GM23338 (cell line): Measurements from ENCODE around the gene RAN. TPM values are rescaled to one million over a fixed set of nuclear protein-coding genes. Genes with fewer than 3 reads are reported as not detected.

Experiments
- ATAC-seq: fragments of 200-7000 bp; cut with Tn5 transposase; 3 replicates; pipeline ENCODE4 v1.9.1; 2020
- DNase-seq: peaks from one replicate; pipeline ENCODE4 v3.0.0-alpha.2; 2015; ENCODE audit warnings: low spot score
- H2AFZ ChIP-seq: fragments of 200-600 bp; sonication (generic); 2 replicates; pipeline ENCODE4 v1.8.0; 2016; ENCODE audit warnings: antibody characterized with exemption, mild to moderate bottlenecking, moderate library complexity
- H3F3A ChIP-seq: fragments of 200-600 bp; sonication (generic); replicated peaks from 2 replicates; pipeline ENCODE4 v1.8.0; 2017; ENCODE audit warnings: antibody characterized with exemption, mixed run types, low read depth
- H3K27ac ChIP-seq: fragments of 200-600 bp; sonication (generic); 2 replicates; pipeline ENCODE4 v1.6.1; 2016; ENCODE audit warnings: low read depth
- H3K27me3 ChIP-seq: fragments of 200-600 bp; sonication (generic); 2 replicates; pipeline ENCODE4 v1.8.0; 2016; ENCODE audit warnings: mild to moderate bottlenecking, mixed run types, moderate library complexity; ENCODE audit not compliant: insufficient read depth
- H3K36me3 ChIP-seq: fragments of 200-600 bp; sonication (generic); 2 replicates; pipeline ENCODE4 v1.8.0; 2016; ENCODE audit warnings: mild to moderate bottlenecking; ENCODE audit not compliant: insufficient read depth
- H3K4me1 ChIP-seq: fragments of 200-600 bp; sonication (generic); 2 replicates; pipeline ENCODE4 v1.8.0; 2016; ENCODE audit warnings: mild to moderate bottlenecking, moderate library complexity; ENCODE audit not compliant: insufficient read depth
- H3K4me2 ChIP-seq: fragments of 200-600 bp; sonication (generic); 2 replicates; pipeline ENCODE4 v1.7.1; 2017; ENCODE audit warnings: mixed run types
- H3K4me3 ChIP-seq: fragments of 200-600 bp; sonication (generic); 2 replicates; pipeline ENCODE4 v1.6.1; 2016; ENCODE audit warnings: mixed run types
- H3K79me2 ChIP-seq: fragments of 200-600 bp; sonication (generic); replicated peaks from 2 replicates; pipeline ENCODE4 v1.8.0; 2017; ENCODE audit warnings: mild to moderate bottlenecking; ENCODE audit not compliant: insufficient read depth
- H3K9me2 ChIP-seq: fragments of 200-600 bp; sonication (generic); 2 replicates; pipeline ENCODE4 v1.8.0; 2017; ENCODE audit not compliant: insufficient read depth
- H4K20me1 ChIP-seq: fragments of 200-600 bp; sonication (generic); replicated peaks from 2 replicates; pipeline ENCODE4 v1.8.0; 2017; ENCODE audit warnings: mild to moderate bottlenecking; ENCODE audit not compliant: insufficient read depth
- H3K27ac Mint-ChIP-seq: 2 replicates; pipeline ENCODE4 v1.8.0; 2020; ENCODE audit warnings: inconsistent platforms, mild to moderate bottlenecking, moderate library complexity, mixed read lengths
- H3K27me3 Mint-ChIP-seq: 3 replicates; pipeline ENCODE4 v1.8.0; 2022; ENCODE audit warnings: low read depth, mild to moderate bottlenecking, moderate library complexity, mixed read lengths, inconsistent platforms; ENCODE audit not compliant: insufficient read depth, poor library complexity
- H3K36me3 Mint-ChIP-seq: 3 replicates; pipeline ENCODE4 v1.8.0; 2021; ENCODE audit warnings: low read depth, mild to moderate bottlenecking, inconsistent platforms, moderate library complexity, mixed read lengths
- H3K4me1 Mint-ChIP-seq: 3 replicates; pipeline ENCODE4 v1.8.0; 2020; ENCODE audit warnings: mild to moderate bottlenecking, inconsistent platforms, mixed read lengths
- H3K4me3 Mint-ChIP-seq: 3 replicates; pipeline ENCODE4 v1.8.0; 2021; ENCODE audit warnings: moderate library complexity, mild to moderate bottlenecking, inconsistent platforms, mixed read lengths
- H3K9me3 Mint-ChIP-seq: 3 replicates; pipeline ENCODE4 v1.8.0; 2020; ENCODE audit warnings: moderate library complexity, mild to moderate bottlenecking, inconsistent platforms, mixed read lengths
- CREB1 ChIP-seq: fragments of 250-450 bp; sonication (Bioruptor Pico); IDR thresholded peaks from 2 replicates; pipeline ENCODE4 v1.5.0; 2020; ENCODE audit warnings: low read depth, mild to moderate bottlenecking, moderate library complexity
- EZH2 ChIP-seq: fragments of 200-600 bp; sonication (generic); IDR thresholded peaks from one replicate; pipeline ENCODE4 v1.8.0; 2017; ENCODE audit warnings: antibody characterized with exemption, mild to moderate bottlenecking, low read depth; ENCODE audit not compliant: unreplicated experiment
- EZH2phosphoT487 ChIP-seq: fragments of 200-600 bp; sonication (generic); IDR thresholded peaks from one replicate; pipeline ENCODE4 v1.8.1; 2018; ENCODE audit warnings: antibody characterized with exemption; ENCODE audit not compliant: unreplicated experiment
- JUNB ChIP-seq: IDR thresholded peaks from one replicate; pipeline ENCODE4 v1.6.1; 2016; ENCODE audit warnings: antibody characterized with exemption; ENCODE audit not compliant: unreplicated experiment
- NANOG ChIP-seq: IDR thresholded peaks from 2 replicates; pipeline ENCODE4 v1.6.1; 2016; ENCODE audit warnings: antibody characterized with exemption, borderline replicate concordance
- POLR2AphosphoS5 ChIP-seq: IDR thresholded peaks from 2 replicates; pipeline ENCODE4 v1.6.1; 2016; ENCODE audit warnings: antibody characterized with exemption, low read depth
- STAT1 ChIP-seq: IDR thresholded peaks from one replicate; pipeline ENCODE4 v1.6.1; 2016; ENCODE audit warnings: antibody characterized with exemption; ENCODE audit not compliant: unreplicated experiment
- ZNF114 ChIP-seq: fragments of 250-450 bp; sonication (Bioruptor Pico); IDR thresholded peaks from 2 replicates; pipeline ENCODE4 v1.5.0; 2020; ENCODE audit warnings: mild to moderate bottlenecking, moderate library complexity
- ZNF331 ChIP-seq: fragments of 250-450 bp; sonication (Bioruptor Pico); IDR thresholded peaks from 2 replicates; pipeline ENCODE4 v1.5.0; 2020; ENCODE audit warnings: low read depth, mild to moderate bottlenecking, moderate library complexity
- polyA plus RNA-seq: library from polyadenylated mRNA; unstranded; fragments of >200 nt; fragmentation: Nextera tagmentation; extraction: Ambion mirVana; gene quantifications from 2 replicates; pipeline ENCODE4 v1.2.1, GENCODE V29; 2016
- total RNA-seq: library from RNA; depleted of rRNA; stranded (reverse); fragments of >200 nt; shearing (Covaris generic); gene quantifications from 2 replicates; pipeline ENCODE4 v1.2.3, GENCODE V29; 2014
- TF ChIP-seq, protein P1 (sequence below): IDR thresholded peaks from 2 replicates; pipeline ENCODE4 v1.6.1; 2016; ENCODE audit warnings: antibody characterized with exemption
- TF ChIP-seq, protein P2 (sequence below), 2 experiments: fragments of 200-600 bp in 1 of 2; sonication (generic) in 1 of 2; conservative IDR thresholded peaks; 2 replicates each; pipeline versions ENCODE4 v1.5.1 to v1.6.1; 2016 to 2017; ENCODE audit warnings: antibody characterized with exemption in 2 of 2, low read depth in 2 of 2, mild to moderate bottlenecking in 2 of 2, moderate library complexity in 1 of 2
- TF ChIP-seq, protein P3 (sequence below): IDR thresholded peaks from one replicate; pipeline ENCODE4 v1.6.1; 2018; ENCODE audit warnings: antibody characterized with exemption; ENCODE audit not compliant: unreplicated experiment
- TF ChIP-seq, protein P4 (sequence below): fragments of 250-450 bp; sonication (Bioruptor Pico); IDR thresholded peaks from 2 replicates; pipeline ENCODE4 v1.5.0; 2020; ENCODE audit warnings: mild to moderate bottlenecking, moderate library complexity

Gene RAN
- total and polyA plus RNA-seq, 2 experiments from 2014 or later = 976 to 2,289 TPM

DNA sequence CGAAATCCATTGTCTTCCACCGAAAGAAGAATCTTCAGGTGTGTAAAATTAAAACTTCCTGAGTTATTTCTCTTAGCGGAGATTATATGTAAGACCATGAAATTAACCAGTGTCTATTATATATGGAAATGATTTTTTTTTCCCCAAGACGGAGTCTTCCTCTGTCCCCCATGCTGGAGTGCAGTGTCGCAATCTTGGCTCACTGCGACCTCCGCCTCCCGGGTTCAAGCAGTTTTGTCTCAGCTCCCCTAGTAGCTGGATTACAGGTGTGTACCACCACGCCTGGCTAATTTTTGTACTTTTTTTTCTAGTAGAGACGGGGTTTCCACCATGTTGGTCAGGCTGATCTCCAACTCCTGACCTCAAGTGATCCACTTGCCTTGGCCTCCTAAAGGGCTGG, 2.8 kb downstream of the RAN start:
- H3K4me1 ChIP-seq = peaks cover 47% of the 10 kb centered on the region
- peak overlapping the region; percentile 85 for H3K27ac ChIP-seq
- H3K4me2 ChIP-seq = peak overlapping the region; percentile 85
- peak overlapping the region; percentile 85 for H3K4me3 ChIP-seq
- H3K9me2 ChIP-seq = no peaks in the 10 kb centered on the region
- peaks cover 33% of the 10 kb centered on the region for H3K79me2 ChIP-seq
- peaks cover 47% of the 10 kb centered on the region for H3K36me3 ChIP-seq
- H3K27ac Mint-ChIP-seq = peak overlapping the region; percentile 26
- H3K27me3 Mint-ChIP-seq = peaks cover 20% of the 10 kb centered on the region
- peaks cover 61% of the 10 kb centered on the region for H3F3A ChIP-seq
- H3K4me3 Mint-ChIP-seq = peak overlapping the region; percentile 96
- H4K20me1 ChIP-seq = peaks cover 44% of the 10 kb centered on the region
- no peak for ATAC-seq
- H3K36me3 Mint-ChIP-seq = peaks cover 54% of the 10 kb centered on the region
- TF ChIP-seq, protein P1, sequence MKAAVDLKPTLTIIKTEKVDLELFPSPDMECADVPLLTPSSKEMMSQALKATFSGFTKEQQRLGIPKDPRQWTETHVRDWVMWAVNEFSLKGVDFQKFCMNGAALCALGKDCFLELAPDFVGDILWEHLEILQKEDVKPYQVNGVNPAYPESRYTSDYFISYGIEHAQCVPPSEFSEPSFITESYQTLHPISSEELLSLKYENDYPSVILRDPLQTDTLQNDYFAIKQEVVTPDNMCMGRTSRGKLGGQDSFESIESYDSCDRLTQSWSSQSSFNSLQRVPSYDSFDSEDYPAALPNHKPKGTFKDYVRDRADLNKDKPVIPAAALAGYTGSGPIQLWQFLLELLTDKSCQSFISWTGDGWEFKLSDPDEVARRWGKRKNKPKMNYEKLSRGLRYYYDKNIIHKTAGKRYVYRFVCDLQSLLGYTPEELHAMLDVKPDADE = no peak
- TF ChIP-seq ZNF331 (CRISPR knock-in tag) = no peak
- TF ChIP-seq, protein P2, sequence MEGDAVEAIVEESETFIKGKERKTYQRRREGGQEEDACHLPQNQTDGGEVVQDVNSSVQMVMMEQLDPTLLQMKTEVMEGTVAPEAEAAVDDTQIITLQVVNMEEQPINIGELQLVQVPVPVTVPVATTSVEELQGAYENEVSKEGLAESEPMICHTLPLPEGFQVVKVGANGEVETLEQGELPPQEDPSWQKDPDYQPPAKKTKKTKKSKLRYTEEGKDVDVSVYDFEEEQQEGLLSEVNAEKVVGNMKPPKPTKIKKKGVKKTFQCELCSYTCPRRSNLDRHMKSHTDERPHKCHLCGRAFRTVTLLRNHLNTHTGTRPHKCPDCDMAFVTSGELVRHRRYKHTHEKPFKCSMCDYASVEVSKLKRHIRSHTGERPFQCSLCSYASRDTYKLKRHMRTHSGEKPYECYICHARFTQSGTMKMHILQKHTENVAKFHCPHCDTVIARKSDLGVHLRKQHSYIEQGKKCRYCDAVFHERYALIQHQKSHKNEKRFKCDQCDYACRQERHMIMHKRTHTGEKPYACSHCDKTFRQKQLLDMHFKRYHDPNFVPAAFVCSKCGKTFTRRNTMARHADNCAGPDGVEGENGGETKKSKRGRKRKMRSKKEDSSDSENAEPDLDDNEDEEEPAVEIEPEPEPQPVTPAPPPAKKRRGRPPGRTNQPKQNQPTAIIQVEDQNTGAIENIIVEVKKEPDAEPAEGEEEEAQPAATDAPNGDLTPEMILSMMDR (conservative IDR thresholded peaks at IDR 0.05; ENCODE audit: low read depth in 2 of 2) = no peak
- TF ChIP-seq, protein P3, sequence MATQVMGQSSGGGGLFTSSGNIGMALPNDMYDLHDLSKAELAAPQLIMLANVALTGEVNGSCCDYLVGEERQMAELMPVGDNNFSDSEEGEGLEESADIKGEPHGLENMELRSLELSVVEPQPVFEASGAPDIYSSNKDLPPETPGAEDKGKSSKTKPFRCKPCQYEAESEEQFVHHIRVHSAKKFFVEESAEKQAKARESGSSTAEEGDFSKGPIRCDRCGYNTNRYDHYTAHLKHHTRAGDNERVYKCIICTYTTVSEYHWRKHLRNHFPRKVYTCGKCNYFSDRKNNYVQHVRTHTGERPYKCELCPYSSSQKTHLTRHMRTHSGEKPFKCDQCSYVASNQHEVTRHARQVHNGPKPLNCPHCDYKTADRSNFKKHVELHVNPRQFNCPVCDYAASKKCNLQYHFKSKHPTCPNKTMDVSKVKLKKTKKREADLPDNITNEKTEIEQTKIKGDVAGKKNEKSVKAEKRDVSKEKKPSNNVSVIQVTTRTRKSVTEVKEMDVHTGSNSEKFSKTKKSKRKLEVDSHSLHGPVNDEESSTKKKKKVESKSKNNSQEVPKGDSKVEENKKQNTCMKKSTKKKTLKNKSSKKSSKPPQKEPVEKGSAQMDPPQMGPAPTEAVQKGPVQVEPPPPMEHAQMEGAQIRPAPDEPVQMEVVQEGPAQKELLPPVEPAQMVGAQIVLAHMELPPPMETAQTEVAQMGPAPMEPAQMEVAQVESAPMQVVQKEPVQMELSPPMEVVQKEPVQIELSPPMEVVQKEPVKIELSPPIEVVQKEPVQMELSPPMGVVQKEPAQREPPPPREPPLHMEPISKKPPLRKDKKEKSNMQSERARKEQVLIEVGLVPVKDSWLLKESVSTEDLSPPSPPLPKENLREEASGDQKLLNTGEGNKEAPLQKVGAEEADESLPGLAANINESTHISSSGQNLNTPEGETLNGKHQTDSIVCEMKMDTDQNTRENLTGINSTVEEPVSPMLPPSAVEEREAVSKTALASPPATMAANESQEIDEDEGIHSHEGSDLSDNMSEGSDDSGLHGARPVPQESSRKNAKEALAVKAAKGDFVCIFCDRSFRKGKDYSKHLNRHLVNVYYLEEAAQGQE = no peak
- TF ChIP-seq NANOG = no peak
- TF ChIP-seq STAT1 = no peak
- TF ChIP-seq, protein P4, sequence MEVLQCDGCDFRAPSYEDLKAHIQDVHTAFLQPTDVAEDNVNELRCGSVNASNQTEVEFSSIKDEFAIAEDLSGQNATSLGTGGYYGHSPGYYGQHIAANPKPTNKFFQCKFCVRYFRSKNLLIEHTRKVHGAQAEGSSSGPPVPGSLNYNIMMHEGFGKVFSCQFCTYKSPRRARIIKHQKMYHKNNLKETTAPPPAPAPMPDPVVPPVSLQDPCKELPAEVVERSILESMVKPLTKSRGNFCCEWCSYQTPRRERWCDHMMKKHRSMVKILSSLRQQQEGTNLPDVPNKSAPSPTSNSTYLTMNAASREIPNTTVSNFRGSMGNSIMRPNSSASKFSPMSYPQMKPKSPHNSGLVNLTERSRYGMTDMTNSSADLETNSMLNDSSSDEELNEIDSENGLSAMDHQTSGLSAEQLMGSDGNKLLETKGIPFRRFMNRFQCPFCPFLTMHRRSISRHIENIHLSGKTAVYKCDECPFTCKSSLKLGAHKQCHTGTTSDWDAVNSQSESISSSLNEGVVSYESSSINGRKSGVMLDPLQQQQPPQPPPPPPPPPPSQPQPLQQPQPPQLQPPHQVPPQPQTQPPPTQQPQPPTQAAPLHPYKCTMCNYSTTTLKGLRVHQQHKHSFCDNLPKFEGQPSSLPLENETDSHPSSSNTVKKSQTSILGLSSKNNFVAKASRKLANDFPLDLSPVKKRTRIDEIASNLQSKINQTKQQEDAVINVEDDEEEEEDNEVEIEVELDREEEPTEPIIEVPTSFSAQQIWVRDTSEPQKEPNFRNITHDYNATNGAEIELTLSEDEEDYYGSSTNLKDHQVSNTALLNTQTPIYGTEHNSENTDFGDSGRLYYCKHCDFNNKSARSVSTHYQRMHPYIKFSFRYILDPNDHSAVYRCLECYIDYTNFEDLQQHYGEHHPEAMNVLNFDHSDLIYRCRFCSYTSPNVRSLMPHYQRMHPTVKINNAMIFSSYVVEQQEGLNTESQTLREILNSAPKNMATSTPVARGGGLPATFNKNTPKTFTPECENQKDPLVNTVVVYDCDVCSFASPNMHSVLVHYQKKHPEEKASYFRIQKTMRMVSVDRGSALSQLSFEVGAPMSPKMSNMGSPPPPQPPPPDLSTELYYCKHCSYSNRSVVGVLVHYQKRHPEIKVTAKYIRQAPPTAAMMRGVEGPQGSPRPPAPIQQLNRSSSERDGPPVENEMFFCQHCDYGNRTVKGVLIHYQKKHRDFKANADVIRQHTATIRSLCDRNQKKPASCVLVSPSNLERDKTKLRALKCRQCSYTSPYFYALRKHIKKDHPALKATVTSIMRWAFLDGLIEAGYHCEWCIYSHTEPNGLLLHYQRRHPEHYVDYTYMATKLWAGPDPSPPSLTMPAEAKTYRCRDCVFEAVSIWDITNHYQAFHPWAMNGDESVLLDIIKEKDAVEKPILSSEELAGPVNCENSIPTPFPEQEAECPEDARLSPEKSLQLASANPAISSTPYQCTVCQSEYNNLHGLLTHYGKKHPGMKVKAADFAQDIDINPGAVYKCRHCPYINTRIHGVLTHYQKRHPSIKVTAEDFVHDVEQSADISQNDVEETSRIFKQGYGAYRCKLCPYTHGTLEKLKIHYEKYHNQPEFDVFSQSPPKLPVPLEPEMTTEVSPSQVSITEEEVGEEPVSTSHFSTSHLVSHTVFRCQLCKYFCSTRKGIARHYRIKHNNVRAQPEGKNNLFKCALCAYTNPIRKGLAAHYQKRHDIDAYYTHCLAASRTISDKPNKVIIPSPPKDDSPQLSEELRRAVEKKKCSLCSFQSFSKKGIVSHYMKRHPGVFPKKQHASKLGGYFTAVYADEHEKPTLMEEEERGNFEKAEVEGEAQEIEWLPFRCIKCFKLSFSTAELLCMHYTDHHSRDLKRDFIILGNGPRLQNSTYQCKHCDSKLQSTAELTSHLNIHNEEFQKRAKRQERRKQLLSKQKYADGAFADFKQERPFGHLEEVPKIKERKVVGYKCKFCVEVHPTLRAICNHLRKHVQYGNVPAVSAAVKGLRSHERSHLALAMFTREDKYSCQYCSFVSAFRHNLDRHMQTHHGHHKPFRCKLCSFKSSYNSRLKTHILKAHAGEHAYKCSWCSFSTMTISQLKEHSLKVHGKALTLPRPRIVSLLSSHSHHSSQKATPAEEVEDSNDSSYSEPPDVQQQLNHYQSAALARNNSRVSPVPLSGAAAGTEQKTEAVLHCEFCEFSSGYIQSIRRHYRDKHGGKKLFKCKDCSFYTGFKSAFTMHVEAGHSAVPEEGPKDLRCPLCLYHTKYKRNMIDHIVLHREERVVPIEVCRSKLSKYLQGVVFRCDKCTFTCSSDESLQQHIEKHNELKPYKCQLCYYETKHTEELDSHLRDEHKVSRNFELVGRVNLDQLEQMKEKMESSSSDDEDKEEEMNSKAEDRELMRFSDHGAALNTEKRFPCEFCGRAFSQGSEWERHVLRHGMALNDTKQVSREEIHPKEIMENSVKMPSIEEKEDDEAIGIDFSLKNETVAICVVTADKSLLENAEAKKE (CRISPR knock-in tag) = no peak
- no peak for TF ChIP-seq CREB1 (CRISPR knock-in tag)
- TF ChIP-seq ZNF114 = no peak
- TF ChIP-seq EZH2phosphoT487 = no peak
- no peak for TF ChIP-seq JUNB
- TF ChIP-seq POLR2AphosphoS5 = no peak
- TF ChIP-seq EZH2 = no peak
- H2AFZ ChIP-seq = no peak overlapping the region
- H3K27me3 ChIP-seq = no peaks in the 10 kb centered on the region
- DNase-seq = no peak
- peaks cover 4% of the 10 kb centered on the region; the same call in 1 of the 3 replicates for H3K9me3 Mint-ChIP-seq
- peaks cover 60% of the 10 kb centered on the region for H3K4me1 Mint-ChIP-seq
